Fibroblast of peridontal ligament (primary cell): ENCODE data around the gene GPHA2.
A peak's percentile ranks its signal among the peaks of the same experiment; 100 is the strongest.

Experiments
- DNase-seq: peaks from one replicate; pipeline ENCODE4 v3.0.0-alpha.2; 2010; ENCODE audit errors: extremely low read depth

GPHA2 gene

DNA sequence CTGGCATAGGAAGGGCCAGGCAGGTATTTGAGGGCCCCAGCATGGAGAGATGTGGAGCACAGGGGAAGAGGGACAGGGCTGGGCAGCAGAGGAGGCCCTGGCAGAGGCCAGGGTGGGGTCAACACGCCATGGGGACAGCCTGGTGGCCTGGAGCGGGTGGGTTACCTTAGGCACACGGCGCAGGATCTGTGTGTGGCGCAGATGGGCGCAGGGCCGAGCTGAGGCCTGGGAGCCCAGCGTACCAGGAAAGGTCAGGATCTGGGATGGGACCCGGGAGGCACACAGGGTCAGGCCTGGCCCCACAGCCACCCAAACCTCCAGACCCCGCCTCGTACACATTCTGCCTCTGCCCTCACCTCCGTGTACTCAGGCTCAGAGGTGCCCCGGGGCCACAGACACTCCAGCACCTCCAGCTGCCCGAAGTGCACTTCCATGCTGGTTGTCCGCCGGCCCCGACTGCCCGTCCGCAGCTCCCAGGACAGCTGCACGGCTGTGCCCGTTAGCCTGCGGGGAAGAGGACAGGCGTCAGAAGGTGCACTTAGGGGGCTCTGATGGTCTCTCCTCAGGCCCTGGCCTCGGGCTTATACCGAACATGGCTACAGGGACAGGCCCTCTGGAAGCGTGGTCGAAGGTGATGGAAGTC lies 25.1 kb downstream of the GPHA2 start:
- DNase-seq = no peak

DNA sequence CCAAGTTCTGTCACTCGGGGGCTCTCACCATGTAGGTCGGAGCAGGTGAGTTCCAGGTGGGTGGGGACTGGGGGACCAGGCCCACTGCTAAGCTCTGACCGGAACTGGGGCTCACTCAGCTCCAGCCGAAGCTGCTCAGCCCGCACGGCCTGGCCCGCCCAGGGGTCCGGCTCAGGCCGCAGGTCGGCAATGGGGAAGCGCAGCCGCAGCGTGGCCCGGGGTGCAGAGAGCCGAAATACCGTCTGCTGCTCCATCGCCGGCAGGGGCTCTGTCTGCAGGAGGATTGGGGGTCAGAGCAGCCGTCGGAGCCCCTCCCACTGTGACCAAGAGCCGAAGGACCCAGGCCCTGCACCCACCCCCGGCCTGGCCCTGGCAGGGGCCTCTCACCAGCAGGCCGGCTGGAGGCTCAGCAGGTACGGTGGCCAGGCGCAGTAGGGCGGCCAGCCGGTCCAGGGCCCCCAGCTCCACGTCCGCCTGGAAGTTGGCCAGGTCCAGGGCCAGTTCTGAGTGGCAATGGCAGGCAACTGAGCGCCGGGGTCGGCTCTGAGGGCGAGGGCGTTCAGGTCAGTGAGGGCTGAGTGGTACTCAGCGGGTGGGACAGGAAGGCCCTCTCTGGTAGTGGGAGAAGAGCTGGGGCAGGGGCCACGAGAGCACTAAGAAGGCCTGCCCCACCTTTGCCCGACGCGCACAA lies 25.9 kb downstream of the GPHA2 start:
- no peak for DNase-seq

DNA sequence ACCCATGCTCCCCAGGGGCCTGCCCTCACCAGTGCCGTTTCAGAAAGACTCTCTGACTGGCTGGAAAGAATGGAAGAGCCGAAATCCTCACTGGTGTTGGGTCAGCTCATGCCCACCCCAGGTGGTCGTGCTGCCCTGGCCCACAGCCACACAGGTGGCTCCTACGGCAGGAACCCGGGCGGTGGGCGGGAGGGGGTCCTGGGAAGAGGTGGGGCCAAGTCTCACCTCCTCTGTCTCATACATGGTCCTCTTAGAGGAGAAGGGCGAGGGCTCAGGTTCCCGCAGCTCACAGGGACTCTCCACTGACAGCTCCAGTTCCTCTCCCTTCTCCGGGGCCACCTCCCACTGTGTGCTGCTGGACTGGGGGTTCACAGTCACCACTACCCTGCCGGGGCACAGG lies 26.9 kb downstream of the GPHA2 start:
- no peak for DNase-seq

DNA sequence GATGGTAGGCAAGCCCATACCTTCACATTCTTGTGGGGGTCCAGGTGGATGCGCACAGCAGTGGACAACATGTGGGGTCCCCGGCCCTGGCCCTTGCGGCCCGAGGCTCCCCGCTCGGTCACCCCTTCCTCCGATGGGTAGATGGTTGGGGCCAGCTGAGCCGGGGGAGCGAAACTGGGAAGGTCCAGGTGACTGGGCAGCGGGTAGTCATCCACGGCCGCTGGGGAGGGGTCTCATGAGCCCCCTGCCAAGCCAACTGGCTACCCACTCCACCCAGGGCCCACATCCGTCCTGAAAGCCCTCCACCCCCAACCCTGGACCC lies 29.4 kb downstream of the GPHA2 start:
- no peak for DNase-seq

DNA sequence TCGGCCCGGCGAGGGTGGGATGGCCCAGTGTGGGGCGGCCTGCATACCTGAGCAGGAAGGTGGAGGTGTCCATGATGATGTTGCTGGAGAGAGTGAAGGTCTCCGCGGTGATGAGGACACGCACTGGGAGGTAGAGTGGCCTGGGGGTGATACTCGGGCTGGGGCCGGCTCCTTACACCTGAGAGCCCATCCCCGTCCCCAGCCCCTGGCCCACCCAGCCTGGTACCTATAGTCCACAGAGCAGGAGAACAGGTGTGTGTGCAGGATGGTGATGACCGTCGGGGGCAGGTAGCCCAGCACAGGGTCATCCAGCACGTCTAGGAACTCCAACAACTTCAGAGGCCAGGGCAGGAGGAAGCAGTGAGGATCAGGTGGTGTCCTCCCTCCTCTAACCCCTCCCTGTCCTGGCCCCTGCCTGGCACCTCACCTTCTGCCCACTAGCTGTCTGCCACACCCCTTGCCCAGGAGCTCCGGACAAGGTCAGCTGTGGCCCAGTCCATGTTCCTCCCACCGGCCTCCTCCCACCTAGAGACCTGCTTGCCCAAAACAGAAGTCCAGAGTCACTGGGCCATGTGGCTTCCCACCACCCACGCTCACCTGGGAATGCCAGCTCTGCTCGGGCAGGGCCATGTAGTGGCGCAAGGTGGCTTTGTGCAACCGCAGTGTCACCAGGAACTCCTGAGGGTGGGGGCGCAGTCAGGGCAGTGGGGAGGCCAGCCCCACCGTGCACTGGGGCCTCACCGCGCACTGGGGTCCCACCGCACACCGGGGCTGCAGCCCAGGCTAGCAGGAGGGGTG lies 30.0 kb downstream of the GPHA2 start:
- no peak for DNase-seq

DNA sequence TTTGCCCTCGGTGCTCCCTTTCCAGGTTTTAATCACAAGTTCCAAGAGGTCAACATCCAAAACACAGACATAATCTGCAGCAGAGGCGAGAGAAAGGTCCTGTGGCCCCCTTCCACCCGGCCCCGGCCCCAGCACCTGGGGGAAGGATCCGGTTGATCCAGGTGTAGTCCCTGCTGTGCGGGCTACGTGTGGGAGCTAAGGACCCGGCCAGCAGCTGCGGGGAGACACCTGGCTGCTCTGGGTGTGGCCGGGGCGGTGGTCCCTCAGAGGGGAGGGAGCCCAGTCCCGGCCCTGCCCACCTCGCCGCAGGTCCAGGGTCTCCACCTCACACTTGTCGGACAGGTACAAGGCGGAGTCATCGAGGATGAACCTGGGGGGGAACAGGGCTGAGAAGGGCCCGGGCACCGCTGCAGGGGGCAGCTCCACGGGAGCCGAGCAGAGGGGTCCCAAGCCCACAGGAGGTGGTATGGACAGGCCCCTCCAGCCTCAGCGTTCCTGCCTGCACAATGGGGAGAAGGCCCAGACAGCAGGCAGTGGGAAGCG lies 32.3 kb downstream of the GPHA2 start:
- DNase-seq = no peak

DNA sequence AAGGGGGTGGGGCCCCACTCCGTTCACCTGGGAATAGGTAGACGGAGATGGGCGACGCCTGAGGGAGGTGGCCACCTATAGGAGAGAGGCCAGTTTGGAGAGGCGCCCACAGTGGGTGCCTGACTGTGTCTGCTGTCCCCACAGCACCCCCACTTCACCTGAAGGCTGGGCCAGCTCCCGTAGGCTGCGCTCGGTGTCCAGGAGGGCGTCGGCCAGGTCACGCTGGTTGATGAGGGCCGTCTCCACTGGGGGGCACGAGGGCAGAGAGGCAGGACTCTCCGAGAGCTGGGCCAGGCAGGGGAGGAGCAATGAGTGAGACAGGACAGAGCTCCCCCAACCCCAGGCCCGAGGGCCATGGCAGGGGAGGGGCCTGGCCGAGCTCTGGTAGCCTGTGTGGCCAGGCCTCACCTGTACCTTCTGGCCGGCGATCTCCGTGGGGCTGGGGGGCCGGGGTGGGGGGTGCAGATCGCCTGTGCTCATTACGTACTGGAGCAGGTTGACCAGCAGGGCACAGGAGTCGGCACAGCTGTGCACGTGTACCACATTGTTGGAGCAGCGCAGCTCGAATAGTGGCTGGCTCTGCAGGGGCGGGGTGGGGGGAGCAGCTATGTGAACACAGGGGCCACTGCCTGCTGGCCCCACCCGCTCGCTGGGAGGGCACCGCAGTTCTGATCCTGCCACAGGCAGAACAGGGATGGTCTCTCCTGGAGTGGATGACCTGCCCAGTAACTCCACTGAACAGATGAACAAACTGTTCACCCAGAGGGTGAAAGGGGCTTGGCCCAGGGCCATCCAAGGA lies 33.4 kb downstream of the GPHA2 start:
- DNase-seq = no peak

DNA sequence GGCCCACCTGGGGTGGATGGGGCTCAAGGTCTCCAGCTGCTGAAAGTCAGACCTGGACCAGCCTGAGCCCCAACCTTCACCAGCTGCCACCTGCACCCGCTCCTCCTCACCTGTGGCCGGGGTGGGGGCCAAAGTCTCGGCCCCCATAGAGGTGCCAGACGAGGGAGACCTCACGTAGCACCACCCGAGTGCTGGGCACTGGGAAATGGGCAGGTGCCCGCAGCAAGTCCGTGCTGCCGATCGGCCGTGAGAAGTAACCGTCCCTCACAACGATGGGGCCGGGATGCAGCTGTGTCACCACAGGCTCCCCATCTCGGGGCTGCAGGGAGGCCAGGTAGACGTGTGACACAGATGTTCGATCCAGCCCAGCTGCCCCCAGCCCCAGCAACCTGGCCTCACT lies 34.9 kb downstream of the GPHA2 start:
- no peak for DNase-seq

DNA sequence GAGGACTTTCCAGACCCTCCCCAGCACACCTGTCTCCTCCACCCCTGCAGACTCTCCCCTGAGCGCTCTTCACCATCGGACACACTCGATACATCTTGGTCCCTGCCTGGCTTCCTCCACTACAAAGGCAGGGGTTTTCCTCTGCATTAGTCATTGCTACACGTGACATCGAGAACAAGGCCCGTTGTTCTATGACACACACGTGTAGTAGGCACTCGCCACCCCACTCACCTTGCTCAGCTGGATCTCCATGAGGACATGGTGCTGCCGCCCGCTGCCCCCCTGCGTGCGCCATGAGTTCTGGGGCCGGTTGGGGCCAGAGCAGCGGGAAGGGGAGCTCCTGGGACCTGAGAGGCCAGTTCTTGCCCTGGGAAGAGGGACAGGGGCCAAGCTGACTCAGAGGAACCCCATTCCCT lies 35.4 kb downstream of the GPHA2 start:
- no peak for DNase-seq

DNA sequence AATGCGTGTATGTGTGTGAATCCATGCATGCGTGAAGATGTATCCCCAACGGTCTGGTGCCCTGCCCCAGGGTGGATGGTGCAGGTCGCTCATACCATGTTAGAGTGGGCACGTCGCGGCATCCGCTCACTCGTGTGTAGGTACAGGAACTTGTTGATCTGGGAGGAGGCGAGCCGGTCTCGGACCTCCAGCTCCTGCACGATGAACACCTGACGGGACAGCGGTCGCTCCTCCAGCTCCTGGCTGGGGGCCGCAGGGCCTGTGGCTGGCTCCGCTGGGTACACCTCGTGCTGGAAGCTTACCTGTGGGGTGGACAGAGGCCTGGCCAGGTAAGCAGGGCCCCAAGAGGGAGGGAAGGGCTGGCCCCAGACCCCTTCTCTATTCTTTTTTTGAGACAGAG lies 37.2 kb downstream of the GPHA2 start:
- DNase-seq = no peak

DNA sequence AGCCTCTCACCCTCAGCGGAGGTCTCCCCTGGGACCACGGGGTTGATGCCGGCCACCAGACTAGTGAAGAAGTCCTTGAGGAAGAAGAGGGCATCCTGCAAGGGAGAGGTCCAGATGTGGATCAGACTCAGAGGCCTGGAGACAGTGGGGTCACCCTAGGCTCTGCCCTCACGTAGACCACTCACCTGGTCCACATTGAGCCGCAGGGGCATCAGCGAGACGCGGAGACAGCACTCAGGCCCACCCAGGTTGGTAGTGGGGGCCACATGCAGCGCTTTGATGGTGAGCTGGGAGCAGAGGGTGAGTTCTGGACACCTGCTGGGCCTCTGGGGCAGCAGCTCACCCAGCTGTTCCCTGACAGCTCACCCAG lies 37.6 kb downstream of the GPHA2 start:
- DNase-seq = no peak

DNA sequence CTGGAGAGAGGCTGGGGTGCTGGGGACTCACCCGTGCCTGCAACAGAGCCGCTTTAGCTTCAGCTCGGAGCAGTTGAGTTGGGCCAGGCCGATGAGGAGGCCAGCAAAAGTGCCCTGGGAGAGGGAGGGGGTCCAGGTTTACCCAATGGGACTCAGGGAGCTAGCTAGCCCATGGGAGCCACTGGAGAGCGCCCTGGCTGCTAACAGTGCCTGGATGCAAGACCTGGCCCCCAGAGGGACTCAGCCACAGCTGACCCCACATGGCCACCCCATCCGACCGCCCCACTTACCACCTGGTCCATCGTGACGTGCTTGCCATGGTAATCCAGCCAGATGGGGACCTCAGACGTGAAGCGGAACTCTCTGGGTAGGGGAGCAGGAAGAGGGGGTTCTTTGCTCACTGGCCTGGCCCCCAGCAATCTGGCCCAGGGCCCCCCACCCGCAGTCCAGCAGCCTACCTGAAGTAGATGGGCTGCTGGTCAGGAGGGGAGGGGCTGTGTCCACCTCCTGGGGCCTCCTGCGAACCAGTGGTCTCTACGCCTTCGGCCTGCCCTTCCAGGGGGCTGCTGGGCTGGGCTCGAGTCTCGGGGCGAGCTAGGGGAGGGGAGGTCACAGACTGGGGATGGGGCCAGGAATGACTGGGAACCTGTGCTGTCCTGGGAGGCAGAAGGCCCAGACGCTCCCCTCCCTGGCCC lies 38.2 kb downstream of the GPHA2 start:
- no peak for DNase-seq

DNA sequence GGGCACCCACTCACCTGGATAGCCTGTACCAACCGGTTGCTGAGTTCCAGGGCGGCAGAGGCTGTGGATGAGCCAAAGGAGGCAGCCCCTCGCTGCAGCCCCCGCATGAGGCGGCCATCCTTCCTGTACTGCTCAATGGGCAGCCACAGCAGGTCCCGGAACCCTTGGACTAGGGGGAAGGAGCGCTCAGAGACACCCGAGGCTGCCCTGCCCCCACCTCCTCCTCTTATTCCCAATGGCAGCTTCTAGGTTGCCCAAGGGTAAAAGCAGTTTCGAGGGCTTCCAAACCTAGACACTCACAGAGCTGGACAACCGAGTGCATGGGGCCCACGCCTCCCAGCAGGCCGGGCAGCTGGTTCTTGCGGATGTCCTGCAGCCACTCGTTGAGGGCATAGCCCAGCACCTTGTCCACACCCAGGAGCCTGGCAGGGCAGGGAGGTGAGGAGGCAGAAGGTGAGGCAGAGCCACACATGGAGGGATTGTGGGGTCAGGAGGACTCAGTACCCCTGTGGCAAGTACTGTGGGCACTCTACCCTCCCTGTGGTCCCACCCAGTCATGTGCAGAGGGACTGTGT lies 39.2 kb downstream of the GPHA2 start:
- no peak for DNase-seq

DNA sequence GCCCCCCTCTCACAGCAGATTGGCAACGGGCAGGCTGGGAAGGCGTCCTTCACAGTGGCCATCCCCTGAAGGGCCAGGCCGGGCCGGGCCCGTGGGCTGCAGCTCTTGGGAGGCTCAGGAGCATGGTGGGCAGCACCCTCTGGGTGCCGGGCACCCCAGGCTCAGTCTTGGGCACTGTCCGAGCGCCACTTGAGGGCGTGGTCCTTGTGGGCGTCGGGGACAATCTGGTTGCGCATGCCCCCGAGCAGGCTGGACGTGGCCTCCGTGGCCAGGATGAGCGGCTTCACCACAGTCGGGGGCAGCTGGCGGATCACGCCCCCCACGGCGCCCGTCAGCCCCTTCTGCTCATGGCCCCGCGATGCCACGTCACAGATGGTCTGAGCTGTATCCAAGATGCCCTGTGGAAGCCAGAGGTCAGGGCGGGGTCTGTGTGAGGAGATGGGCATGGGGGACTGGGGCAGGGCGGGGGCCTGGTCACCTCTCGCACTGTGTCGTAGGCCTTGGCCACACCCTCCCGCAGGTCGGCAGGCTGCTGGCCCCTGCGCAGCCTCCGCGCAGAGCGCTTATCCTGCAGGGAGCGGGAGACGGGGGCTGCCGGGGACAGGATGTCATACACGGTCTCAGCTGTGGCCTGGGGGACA lies 40.8 kb downstream of the GPHA2 start:
- DNase-seq = no peak

DNA sequence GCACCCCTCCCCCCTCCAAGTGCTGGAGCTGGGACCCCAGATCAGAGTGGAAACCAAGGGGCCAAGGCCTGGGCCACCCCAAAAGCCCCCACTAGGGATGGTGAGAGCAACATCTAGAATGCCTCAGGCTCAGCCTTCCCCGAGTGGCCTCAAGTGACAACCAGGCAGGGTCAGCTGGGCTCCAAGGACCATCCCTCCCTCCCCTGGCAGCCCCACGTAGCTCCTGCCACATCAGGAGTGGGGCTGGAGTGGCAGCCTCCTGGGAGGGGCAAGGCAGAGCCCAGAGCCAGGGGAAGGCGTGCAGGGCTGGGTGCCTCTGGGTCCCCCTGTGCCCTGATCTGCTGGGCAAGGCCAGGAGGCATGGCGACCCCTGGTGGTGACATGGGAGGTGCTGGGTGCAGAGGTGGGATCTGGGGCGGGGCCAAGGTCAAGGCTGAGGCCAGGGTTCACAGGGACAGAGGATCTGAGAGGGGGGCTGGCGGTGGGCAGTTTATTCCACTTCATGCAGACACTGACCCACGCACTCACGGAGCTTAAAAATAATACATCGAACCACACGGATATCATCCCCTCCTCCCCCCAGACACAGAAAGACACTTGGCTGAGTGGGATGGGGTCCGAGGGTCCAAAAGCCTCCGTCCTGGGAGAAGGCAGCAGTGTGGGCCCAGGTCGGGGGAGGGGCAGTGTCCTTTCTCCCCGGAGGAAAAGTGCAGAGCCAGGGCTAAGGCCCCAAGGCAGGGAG lies 41.5 kb downstream of the GPHA2 start:
- DNase-seq = peak; percentile 62

DNA sequence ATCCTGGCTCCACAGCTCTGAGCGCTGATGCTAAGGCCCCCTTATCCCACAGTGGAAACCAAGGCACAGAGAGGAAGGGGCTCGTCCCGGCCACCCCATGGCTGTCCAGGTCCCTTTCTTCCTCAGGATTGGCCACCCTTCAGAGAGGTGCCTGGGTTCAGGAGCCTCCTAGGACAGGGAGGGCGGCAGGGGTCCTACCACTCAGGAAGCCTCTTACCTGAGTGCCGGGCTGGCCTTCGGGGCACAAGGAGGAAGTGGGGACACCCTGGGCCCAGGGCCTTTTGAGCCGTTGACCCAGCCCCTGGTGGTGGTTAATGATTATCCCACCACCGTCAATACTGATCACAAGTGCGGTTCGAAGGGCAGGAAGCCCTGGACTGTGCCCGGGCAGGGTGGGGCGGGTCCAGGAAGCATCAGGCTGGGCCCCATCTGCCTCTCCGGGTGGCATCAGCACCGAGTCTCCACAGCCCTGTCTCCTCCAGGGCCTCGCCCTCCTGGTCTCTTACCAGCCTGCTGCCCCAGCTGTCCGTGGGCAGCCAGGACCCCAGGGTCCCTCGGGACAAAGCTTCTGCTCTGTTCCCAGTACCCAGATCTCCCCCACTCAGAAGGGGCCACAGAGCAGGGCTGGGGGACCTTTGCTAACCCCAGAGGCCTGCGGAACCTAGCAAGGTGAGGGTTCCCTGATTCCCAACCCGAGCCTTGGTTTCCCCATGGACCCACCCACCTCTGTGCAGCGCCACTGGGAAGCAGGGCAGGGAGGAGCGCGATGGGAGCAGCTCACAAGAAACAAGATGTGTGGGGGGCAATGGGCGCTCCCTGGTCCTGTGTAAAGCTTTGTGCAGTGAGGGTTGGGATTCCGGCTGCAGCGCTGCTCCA lies 42.3 kb downstream of the GPHA2 start:
- DNase-seq = no peak

DNA sequence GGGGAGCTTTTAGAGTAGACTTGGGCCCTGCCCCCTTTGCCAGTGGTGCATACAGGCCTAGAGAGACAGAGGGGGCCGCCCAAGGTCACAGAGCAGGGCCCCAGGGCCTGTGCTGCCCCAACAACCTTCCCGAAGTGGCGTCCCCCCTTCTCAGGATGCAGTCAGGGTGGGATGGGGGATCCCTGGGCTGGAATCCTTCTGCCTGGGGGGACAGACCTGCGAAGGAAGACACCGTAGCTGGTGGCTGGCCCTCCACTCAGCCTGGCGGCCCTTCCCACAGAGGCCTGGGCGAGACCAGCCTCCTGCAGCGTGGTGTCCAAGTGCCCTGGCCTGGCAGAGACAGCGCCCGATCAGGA lies 42.9 kb downstream of the GPHA2 start:
- DNase-seq = no peak

DNA sequence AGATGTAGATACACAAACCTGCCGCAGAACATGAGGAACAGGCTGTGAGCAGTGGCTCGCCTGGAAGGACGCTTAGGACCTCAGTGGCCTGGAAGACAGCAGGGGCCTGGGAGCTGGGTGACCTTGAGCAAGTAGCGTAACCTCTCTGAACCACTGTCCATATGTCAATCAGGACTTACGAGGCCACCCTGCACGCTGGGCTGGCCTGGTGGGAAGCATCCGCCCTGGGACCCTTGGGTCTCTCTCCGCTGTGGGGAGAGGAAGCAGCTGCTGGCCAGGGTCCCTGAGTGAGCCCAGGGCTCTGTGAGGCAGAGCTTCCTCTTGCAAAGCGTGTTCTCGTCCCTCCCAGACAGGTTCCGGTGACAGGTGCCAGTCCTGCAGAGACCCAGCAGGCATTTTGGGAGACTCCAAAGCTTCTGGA lies 43.3 kb downstream of the GPHA2 start:
- no peak for DNase-seq

DNA sequence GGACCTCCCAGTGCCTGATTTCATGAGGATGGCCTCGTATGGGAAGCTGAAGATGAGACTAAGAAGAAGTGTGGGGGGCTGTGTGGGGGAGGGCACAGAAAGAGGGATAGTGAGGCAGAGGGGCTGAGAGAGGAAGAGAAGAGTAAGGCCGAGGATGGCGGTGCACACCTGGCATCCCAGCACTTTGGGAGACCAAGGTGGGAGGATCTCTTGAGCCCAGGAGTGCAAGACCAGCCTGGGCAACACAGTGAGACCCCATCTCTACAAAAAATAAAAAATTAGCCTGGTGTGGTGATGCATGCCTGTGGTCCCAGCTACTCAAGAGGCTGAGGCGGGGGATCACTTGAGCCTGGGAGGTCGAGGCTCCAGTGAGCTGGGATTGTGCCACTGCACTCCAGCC lies 43.8 kb downstream of the GPHA2 start:
- no peak for DNase-seq
